Activated CD8-positive, alpha-beta T cell treated with anti-CD3 and anti-CD28 coated beads for 36 hours (primary cell): Measurements from ENCODE around the gene KLHL29. TPM values are rescaled to one million over a fixed set of nuclear protein-coding genes. Genes with fewer than 3 reads are reported as not detected.

Experiments
- ATAC-seq: fragments of 200-7000 bp; cut with Tn5 transposase; one replicate; pipeline ENCODE4 v1.10.0; 2021; ENCODE audit warnings: mild to moderate bottlenecking, moderate library complexity
- CTCF ChIA-PET: fragments of 350-600 bp; sonication (Branson Sonifier 250); formaldehyde crosslinking; loops from one replicate; lab custom pipeline; 2021; ENCODE audit warnings: antibody characterized with exemption; lab: Charles Lee
- POLR2A ChIA-PET: fragments of 350-600 bp; sonication (Branson Sonifier 250); formaldehyde crosslinking; loops from one replicate; lab custom pipeline; 2021; ENCODE audit warnings: antibody characterized with exemption; lab: Charles Lee
- DNase-seq: peaks from one replicate; pipeline ENCODE4 v3.0.0-alpha.2; 2020
- H3K27ac Mint-ChIP-seq: one replicate; pipeline ENCODE4 v1.8.0; 2021; ENCODE audit warnings: mild to moderate bottlenecking, mixed read lengths
- H3K27me3 Mint-ChIP-seq: one replicate; pipeline ENCODE4 v1.8.0; 2021; ENCODE audit warnings: mixed read lengths
- H3K36me3 Mint-ChIP-seq: one replicate; pipeline ENCODE4 v1.8.0; 2021; ENCODE audit warnings: low read depth, mixed read lengths
- H3K4me1 Mint-ChIP-seq: one replicate; pipeline ENCODE4 v1.8.0; 2021; ENCODE audit warnings: low read depth, mixed read lengths
- H3K4me3 Mint-ChIP-seq: one replicate; pipeline ENCODE4 v1.8.0; 2021; ENCODE audit warnings: mild to moderate bottlenecking, moderate library complexity, mixed read lengths
- H3K9me3 Mint-ChIP-seq: one replicate; pipeline ENCODE4 v1.8.0; 2021; ENCODE audit warnings: mixed read lengths
- CTCF ChIP-seq: fragments of 200-600 bp; IDR thresholded peaks from one replicate; pipeline ENCODE4 v1.8.0; 2022; ENCODE audit warnings: antibody characterized with exemption, mild to moderate bottlenecking
- intact Hi-C: fragments of 100-400 bp; cut with micrococcal nuclease; formaldehyde crosslinking; loops from one replicate; pipeline ENCODE4 v1.10.0; 2022
- total RNA-seq, 2 experiments: library from RNA; stranded (reverse); gene quantifications; one replicate each; pipeline ENCODE4 v1.2.3, GENCODE V29; 2021

KLHL29 gene
- total RNA-seq, 2 experiments from 2014 or later = 1.0 to 1.2 TPM

- H3K27ac Mint-ChIP-seq = no peak overlapping the region
- POLR2A ChIA-PET = no interaction called here
- TF ChIP-seq CTCF = no peak
- H3K4me3 Mint-ChIP-seq = no peak overlapping the region
- DNase-seq (no peak), ATAC-seq (no peak)
- CTCF ChIA-PET = no interaction called here
- peaks cover 2% of the 10 kb centered on the region for H3K27me3 Mint-ChIP-seq
- intact Hi-C loops = no loop called here
- H3K9me3 Mint-ChIP-seq = no peaks in the 10 kb centered on the region
- no peaks in the 10 kb centered on the region for H3K4me1 Mint-ChIP-seq
- no peaks in the 10 kb centered on the region for H3K36me3 Mint-ChIP-seq
Measured at GRCh38 chr2:23591111-23591510, 206.1 kb downstream of the KLHL29 start.

- Mint-ChIP-seq H3K4me1 (no peaks in the 10 kb centered on the region), H3K27me3 (peaks cover 2% of the 10 kb centered on the region), H3K9me3 (no peaks in the 10 kb centered on the region), H3K36me3 (no peaks in the 10 kb centered on the region), H3K27ac (no peak overlapping the region), H3K4me3 (no peak overlapping the region)
- intact Hi-C loops = no loop called here
- CTCF ChIA-PET = no interaction called here
- ATAC-seq (no peak), DNase-seq (no peak)
- TF ChIP-seq CTCF = no peak
- POLR2A ChIA-PET = no interaction called here
Measured at GRCh38 chr2:23592061-23592685, 207.2 kb downstream of the KLHL29 start.

GRCh38 chr2:23592898-23593751 lies 208.1 kb downstream of the KLHL29 start:
- no peak for TF ChIP-seq CTCF
- H3K4me1 Mint-ChIP-seq = no peaks in the 10 kb centered on the region
- intact Hi-C loops = no loop called here
- no peak for ATAC-seq
- no peak overlapping the region for H3K4me3 Mint-ChIP-seq
- no peak overlapping the region for H3K27ac Mint-ChIP-seq
- peaks cover 2% of the 10 kb centered on the region for H3K27me3 Mint-ChIP-seq
- no peak for DNase-seq
- CTCF ChIA-PET = no interaction called here
- H3K36me3 Mint-ChIP-seq = no peaks in the 10 kb centered on the region
- POLR2A ChIA-PET = no interaction called here
- H3K9me3 Mint-ChIP-seq = no peaks in the 10 kb centered on the region

- DNase-seq (no peak), ATAC-seq (no peak)
- CTCF ChIA-PET = no interaction called here
- no peaks in the 10 kb centered on the region for H3K36me3 Mint-ChIP-seq
- no peaks in the 10 kb centered on the region for H3K9me3 Mint-ChIP-seq
- POLR2A ChIA-PET = no interaction called here
- peaks cover 2% of the 10 kb centered on the region for H3K27me3 Mint-ChIP-seq
- H3K27ac Mint-ChIP-seq = no peak overlapping the region
- no peak for TF ChIP-seq CTCF
- H3K4me3 Mint-ChIP-seq = no peak overlapping the region
- intact Hi-C loops = no loop called here
- no peaks in the 10 kb centered on the region for H3K4me1 Mint-ChIP-seq
Measured at GRCh38 chr2:23593752-23594459, 208.9 kb downstream of the KLHL29 start.

- no peak for TF ChIP-seq CTCF
- H3K27ac Mint-ChIP-seq = no peak overlapping the region
- no peak overlapping the region for H3K4me3 Mint-ChIP-seq
- no peaks in the 10 kb centered on the region for H3K36me3 Mint-ChIP-seq
- no peak for ATAC-seq
- no peaks in the 10 kb centered on the region for H3K4me1 Mint-ChIP-seq
- H3K9me3 Mint-ChIP-seq = no peaks in the 10 kb centered on the region
- DNase-seq = no peak
- ChIA-PET POLR2A (no interaction called here), CTCF (no interaction called here)
- intact Hi-C loops = no loop called here
- peaks cover 2% of the 10 kb centered on the region for H3K27me3 Mint-ChIP-seq
Measured at GRCh38 chr2:23594460-23594825, 209.5 kb downstream of the KLHL29 start.
